H1 (cell line): ENCODE results near the gene PIP5K1B. TPM values are rescaled to one million over a fixed set of nuclear protein-coding genes. Genes with fewer than 3 reads are reported as not detected.

ENCODE experiments used
- CTCF ChIA-PET: fragments of 300-600 bp; sonication (Branson Sonifier 250); formaldehyde crosslinking; loops from one replicate; lab custom pipeline; 2021; ENCODE audit not compliant: partially characterized antibody; lab: Charles Lee
- POLR2A ChIA-PET: fragments of 300-600 bp; sonication (Branson Sonifier 250); formaldehyde crosslinking; loops from one replicate; lab custom pipeline; 2021; ENCODE audit warnings: inconsistent platforms; ENCODE audit not compliant: partially characterized antibody; lab: Charles Lee
- DNase-seq, 2 experiments: peaks; one replicate each; pipeline versions ENCODE4 v3.0.0 to v3.0.0-alpha.2; 2010 to 2022; ENCODE audit warnings: low spot score in 2 of 2, low read depth in 1 of 2, mixed read lengths in 1 of 2
- FAIRE-seq: peaks from 2 replicates; lab custom pipeline; 2011; peaks lifted over from hg19 to GRCh38; lab: Jason Lieb, UNC
- H2AFZ ChIP-seq: 2 replicates; pipeline ENCODE4 v1.8.1; 2012; ENCODE audit warnings: low read length, inconsistent platforms
- H2AK5ac ChIP-seq: 2 replicates; pipeline ENCODE4 v1.6.1; 2013; ENCODE audit warnings: low read depth, low read length
- H2BK120ac ChIP-seq: replicated peaks from 2 replicates; pipeline ENCODE3; 2013; ENCODE audit warnings: low read depth, low read length, inconsistent platforms
- H2BK12ac ChIP-seq: 2 replicates; pipeline ENCODE4 v1.6.1; 2013; ENCODE audit warnings: low read depth, low read length
- H2BK15ac ChIP-seq: 2 replicates; pipeline ENCODE4 v1.6.1; 2013; ENCODE audit warnings: low read length
- H2BK20ac ChIP-seq: 2 replicates; pipeline ENCODE4 v1.6.1; 2013; ENCODE audit warnings: low read length
- H2BK5ac ChIP-seq: 2 replicates; pipeline ENCODE4 v1.6.1; 2013; ENCODE audit warnings: low read depth, low read length
- H3K14ac ChIP-seq: 2 replicates; pipeline ENCODE4 v1.6.1; 2013; ENCODE audit warnings: inconsistent platforms; ENCODE audit not compliant: insufficient read length
- H3K18ac ChIP-seq: 2 replicates; pipeline ENCODE4 v1.6.1; 2013; ENCODE audit warnings: low read length; ENCODE audit errors: extremely low read depth
- H3K23ac ChIP-seq: 2 replicates; pipeline ENCODE4 v1.6.1; 2013; ENCODE audit warnings: inconsistent platforms; ENCODE audit not compliant: insufficient read length
- H3K23me2 ChIP-seq: 2 replicates; pipeline ENCODE4 v1.6.1; 2013; ENCODE audit warnings: low read depth, low read length
- H3K27ac ChIP-seq: 2 replicates; pipeline ENCODE4 v1.6.1; 2011; ENCODE audit warnings: low read depth, low read length, inconsistent platforms
- H3K27me3 ChIP-seq, 4 experiments: replicated peaks in 1 of 4; 1 replicate in 1 of 4; 2 replicates in 3 of 4; pipeline versions ENCODE4 v1.6.1 to v1.8.1; 2011 to 2013; ENCODE audit warnings: low read length in 3 of 4, mild to moderate bottlenecking in 3 of 4, inconsistent platforms in 2 of 4, mixed read lengths in 2 of 4, moderate library complexity in 1 of 4; ENCODE audit not compliant: control insufficient read depth in 3 of 4, insufficient read depth in 3 of 4; ENCODE audit errors: extremely low read depth in 1 of 4
- H3K36me3 ChIP-seq, 4 experiments: 2 replicates each; pipeline versions ENCODE4 v1.6.1 to v1.8.1; 2011 to 2013; ENCODE audit warnings: mild to moderate bottlenecking in 4 of 4, low read length in 3 of 4, moderate library complexity in 2 of 4, control low read depth in 1 of 4, inconsistent platforms in 1 of 4; ENCODE audit not compliant: insufficient read depth in 4 of 4, control insufficient read depth in 2 of 4
- H3K4ac ChIP-seq: replicated peaks from 2 replicates; pipeline ENCODE3; 2013; ENCODE audit warnings: low read length, low read depth, mixed read lengths, inconsistent platforms; ENCODE audit not compliant: insufficient read length
- H3K4me1 ChIP-seq, 4 experiments: replicated peaks in 1 of 4; 1 replicate in 1 of 4; 2 replicates in 3 of 4; pipeline versions ENCODE4 v1.6.1 to v1.8.1; 2011 to 2013; ENCODE audit warnings: low read length in 3 of 4, inconsistent platforms in 2 of 4, mixed read lengths in 1 of 4; ENCODE audit not compliant: insufficient read depth in 4 of 4, control insufficient read depth in 3 of 4
- H3K4me2 ChIP-seq, 2 experiments: 2 replicates each; pipeline versions ENCODE4 v1.6.1 to v1.8.1; 2011 to 2013; ENCODE audit warnings: low read depth in 2 of 2, low read length in 2 of 2, control low read depth in 1 of 2, inconsistent platforms in 1 of 2, mild to moderate bottlenecking in 1 of 2; ENCODE audit not compliant: insufficient read depth in 1 of 2
- H3K4me3 ChIP-seq, 4 experiments: fragments of 200-600, 300-600 bp in 1 of 4; sonication (generic), shearing (Covaris generic), sonication (Bioruptor Twin) in 1 of 4; 2 replicates each; pipeline versions ENCODE4 v1.5.1 to v1.8.1; 2011 to 2016; ENCODE audit warnings: low read length in 4 of 4, low read depth in 3 of 4, control low read depth in 2 of 4, inconsistent platforms in 2 of 4, mild to moderate bottlenecking in 2 of 4, mixed read lengths in 1 of 4, moderate library complexity in 1 of 4; ENCODE audit not compliant: insufficient read depth in 2 of 4; ENCODE audit errors: extremely low read depth in 1 of 4
- H3K56ac ChIP-seq: replicated peaks from 2 replicates; pipeline ENCODE3; 2013; ENCODE audit warnings: low read depth, mild to moderate bottlenecking, mixed read lengths, low read length, inconsistent platforms; ENCODE audit not compliant: insufficient read length
- H3K79me1 ChIP-seq: 2 replicates; pipeline ENCODE4 v1.6.1; 2013; ENCODE audit warnings: low read depth, low read length, control low read depth
- H3K79me2 ChIP-seq, 2 experiments: 2 replicates each; pipeline versions ENCODE4 v1.6.1 to v1.8.1; 2012 to 2013; ENCODE audit warnings: low read length in 2 of 2, mild to moderate bottlenecking in 2 of 2, inconsistent platforms in 1 of 2; ENCODE audit not compliant: insufficient read depth in 2 of 2, control insufficient read depth in 1 of 2
- H3K9ac ChIP-seq, 4 experiments: replicated peaks in 1 of 4; 1 replicate in 1 of 4; 2 replicates in 3 of 4; pipeline versions ENCODE4 v1.6.1 to v1.8.1; 2011 to 2013; ENCODE audit warnings: low read depth in 3 of 4, low read length in 3 of 4, control low read depth in 2 of 4, mild to moderate bottlenecking in 2 of 4, moderate library complexity in 2 of 4, inconsistent platforms in 1 of 4; ENCODE audit errors: extremely low read depth in 1 of 4
- H3K9me3 ChIP-seq, 2 experiments: 2 replicates each; pipeline versions ENCODE4 v1.6.1 to v1.8.1; 2012 to 2013; ENCODE audit warnings: mild to moderate bottlenecking in 2 of 2, moderate library complexity in 2 of 2, control low read depth in 1 of 2, inconsistent platforms in 1 of 2, low read depth in 1 of 2, low read length in 1 of 2, mixed read lengths in 1 of 2; ENCODE audit not compliant: insufficient read depth in 2 of 2
- H4K20me1 ChIP-seq, 2 experiments: replicated peaks in 1 of 2; 2 replicates each; pipeline versions ENCODE3 to v1.8.1; 2011 to 2013; ENCODE audit warnings: inconsistent platforms in 2 of 2, low read length in 2 of 2, mild to moderate bottlenecking in 1 of 2; ENCODE audit not compliant: insufficient read depth in 2 of 2, control insufficient read depth in 1 of 2
- H4K5ac ChIP-seq: 2 replicates; pipeline ENCODE4 v1.6.1; 2013; ENCODE audit warnings: low read length, low read depth, mixed read lengths, inconsistent platforms; ENCODE audit not compliant: insufficient read length
- H4K8ac ChIP-seq: 2 replicates; pipeline ENCODE4 v1.8.0; 2013; ENCODE audit warnings: mild to moderate bottlenecking, moderate library complexity, low read length, inconsistent platforms; ENCODE audit not compliant: insufficient read depth; ENCODE audit errors: extremely low read depth
- H4K91ac ChIP-seq: replicated peaks from 2 replicates; pipeline ENCODE3; 2013; ENCODE audit warnings: low read length, mixed read lengths, inconsistent platforms; ENCODE audit not compliant: insufficient read length
- CBX8 ChIP-seq: fragments of 300-800, 300-1000 bp; sonication (generic); IDR thresholded peaks from 2 replicates; pipeline ENCODE4 v1.7.1; 2016; ENCODE audit warnings: low read depth, low read length, borderline replicate concordance
- CTBP2 ChIP-seq: IDR thresholded peaks from 2 replicates; pipeline ENCODE4 v1.7.0; 2011; ENCODE audit warnings: borderline replicate concordance, mild to moderate bottlenecking, moderate library complexity, mixed read lengths, low read length; ENCODE audit not compliant: insufficient read depth, insufficient read length
- NRF1 ChIP-seq: IDR thresholded peaks from 2 replicates; pipeline ENCODE4 v1.6.1; 2011; ENCODE audit warnings: mild to moderate bottlenecking, low read depth, low read length, improper control_type of control experiment
- TAF7 ChIP-seq: optimal IDR thresholded peaks from 2 replicates; pipeline ENCODE3; 2011; ENCODE audit warnings: low read depth, mild to moderate bottlenecking, inconsistent platforms, low read length, moderate library complexity, borderline replicate concordance
- WGBS, 2 experiments: shearing (Covaris generic) in 1 of 2; methylation state at CpG; one replicate each; pipeline versions ENCODE4 v1.1.6 to v1.1.7; 2013 to 2015; ENCODE audit warnings: low lambda C conversion rate in 2 of 2, mixed read lengths in 2 of 2, inconsistent platforms in 1 of 2, low coverage in 1 of 2, missing lambda C conversion rate in 1 of 2; ENCODE audit not compliant: insufficient replicate concordance in 2 of 2, insufficient coverage in 1 of 2, insufficient read length in 1 of 2; ENCODE audit errors: extremely low coverage in 1 of 2, missing lambda C conversion rate in 1 of 2; 5-methylcytosine and 5-hydroxymethylcytosine counted together
- polyA plus RNA-seq, 7 experiments: library from polyadenylated mRNA; depleted of rRNA in 3 of 7; stranded (reverse) in 5 of 7; unstranded in 2 of 7; fragments of >200 nt in 5 of 7; fragments of 200-250 nt in 2 of 7; gene quantifications; 1 replicate in 5 of 7; 2 replicates in 1 of 7; 4 replicates in 1 of 7; pipeline versions ENCODE4 v1.2.1 to v1.2.3, GENCODE V29; 2011 to 2013; ENCODE audit warnings: missing spikeins in 2 of 7, mixed read lengths in 2 of 7
- total RNA-seq: library from RNA; stranded (reverse); fragmentation: NEBNext Ultra II Directional; extraction: Animal tissue kit (Norgen Biotek cat#: 25700); gene quantifications from 2 replicates; pipeline ENCODE4 v1.2.1, GENCODE V29; 2021

Gene PIP5K1B
- total and polyA plus RNA-seq, 2 of the 8 experiments (the other 6 are each of a cell fraction or from before 2014, with no cell fraction given): 4.7 to 7.7 TPM

DNA sequence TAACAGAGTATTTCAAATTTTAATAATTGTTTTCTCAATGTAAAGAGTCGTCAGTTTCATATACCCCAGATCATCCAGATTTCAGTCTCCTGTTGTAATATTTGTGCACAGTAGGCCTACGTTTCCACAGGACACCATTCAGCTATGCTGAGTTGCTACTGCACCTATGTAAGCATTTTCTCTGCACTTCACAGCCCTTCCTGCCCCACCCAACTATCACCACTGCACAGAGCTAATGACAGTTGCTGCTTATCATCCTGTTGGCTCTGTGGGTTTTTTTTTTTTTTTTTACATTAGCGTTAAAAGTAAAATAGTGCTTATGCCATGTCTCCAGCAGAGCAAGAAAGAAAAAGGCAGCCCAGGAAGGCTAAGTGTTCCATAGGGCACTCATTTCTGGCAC lies 314.8 kb downstream of the PIP5K1B start:
- H3K9me3 ChIP-seq: no peaks in the 10 kb centered on the region
- FAIRE-seq (no peak), DNase-seq (no peak)
- WGBS, 2 experiments: 86% methylated on average over 2 of the region's 3 CpGs; no CpG with 5 or more reads in 1 of the 2 experiments
- H3K4me2 ChIP-seq: no peak overlapping the region
- H3K9ac ChIP-seq: no peak overlapping the region
- no peaks in the 10 kb centered on the region for H3K79me2 ChIP-seq
- H3K14ac ChIP-seq: no peak overlapping the region
- H3K36me3 ChIP-seq: no peaks in the 10 kb centered on the region
- TF ChIP-seq CBX8: no peak
- no peak for TF ChIP-seq CTBP2
- no peak for TF ChIP-seq NRF1
- TF ChIP-seq TAF7: no peak
- H4K8ac ChIP-seq: no peak overlapping the region
- H2AK5ac ChIP-seq: no peak overlapping the region
- H2BK12ac ChIP-seq: no peak overlapping the region
- no peak overlapping the region for H3K4me3 ChIP-seq
- no peak overlapping the region for H3K56ac ChIP-seq
- H3K23ac ChIP-seq: no peak overlapping the region
- H2BK5ac ChIP-seq: no peak overlapping the region
- no peaks in the 10 kb centered on the region for H3K79me1 ChIP-seq
- no peaks in the 10 kb centered on the region for H4K20me1 ChIP-seq
- no peak overlapping the region for H2BK15ac ChIP-seq
- CTCF ChIA-PET: interaction anchor here (0.9 to 2.2 kb wide), 5 partner anchors 9 to 452 kb away, joined by 3 to 7 read pairs (median 5); no protein-coding TSS in a partner anchor
- POLR2A ChIA-PET: interaction anchor here (0.8 kb wide), 1 partner anchor 16 kb away, joined by 3 read pairs; the partner anchor contains the start of gene FXN
- no peaks in the 10 kb centered on the region; a peak in 2 of 7 replicates for H3K27me3 ChIP-seq
- no peak overlapping the region for H3K18ac ChIP-seq
- H2AFZ ChIP-seq: no peak overlapping the region
- no peak overlapping the region for H3K27ac ChIP-seq
- no peaks in the 10 kb centered on the region for H3K23me2 ChIP-seq
- no peak overlapping the region for H4K5ac ChIP-seq
- no peak overlapping the region for H3K4ac ChIP-seq
- no peak overlapping the region for H2BK20ac ChIP-seq
- H3K4me1 ChIP-seq: peaks cover 0 to 11% (median 3%) of the 10 kb centered on the region in 4 experiments; a peak in 4 of 7 replicates
- no peak overlapping the region for H2BK120ac ChIP-seq
- no peak overlapping the region for H4K91ac ChIP-seq
